ENCODE data around the gene SGK1. TPM values are rescaled to one million over a fixed set of nuclear protein-coding genes. Genes with fewer than 3 reads are reported as not detected.

The SGK1 gene
- polyA plus RNA-seq, 1 donor (not counting 4 experiments of a cell fraction or from before 2014, with no cell fraction given): 156 TPM

GRCh38 chr6:134310817-134311216, 7.1 kb downstream of the SGK1 start:
- H3K27me3 ChIP-seq (ENCODE audit: control insufficient read depth, extremely low read depth, insufficient read depth, low read length): no peaks in the 10 kb centered on the region
- no peaks in the 10 kb centered on the region for H3K9me3 ChIP-seq (ENCODE audit: control insufficient read depth, low read depth, low read length)
- H3K9ac ChIP-seq (ENCODE audit: control insufficient read depth, extremely low read depth, insufficient read depth, low read length): no peak overlapping the region
- H3K4me3 ChIP-seq (ENCODE audit: control insufficient read depth in 2 of 3, extremely low read depth in 1 of 3, insufficient read depth in 2 of 3, low read depth in 1 of 3, low read length in 3 of 3): no peak overlapping the region
- no peaks in the 10 kb centered on the region for H3K9me1 ChIP-seq (ENCODE audit: control insufficient read depth, extremely low read depth, insufficient read depth, low read length)
- no peaks in the 10 kb centered on the region for H3K36me3 ChIP-seq (ENCODE audit: control insufficient read depth in 2 of 2, extremely low read depth in 1 of 2, insufficient read depth in 2 of 2, low read length in 2 of 2)
- H3K4me2 ChIP-seq (ENCODE audit: control insufficient read depth, extremely low read depth, insufficient read depth, low read depth, low read length): no peak overlapping the region
- H2AFZ ChIP-seq (ENCODE audit: control insufficient read depth, low read length): no peak overlapping the region
- TF ChIP-seq EZH2 (IDR thresholded peaks at IDR 0.05; ENCODE audit: low read length): no peak
- TF ChIP-seq, protein P1, sequence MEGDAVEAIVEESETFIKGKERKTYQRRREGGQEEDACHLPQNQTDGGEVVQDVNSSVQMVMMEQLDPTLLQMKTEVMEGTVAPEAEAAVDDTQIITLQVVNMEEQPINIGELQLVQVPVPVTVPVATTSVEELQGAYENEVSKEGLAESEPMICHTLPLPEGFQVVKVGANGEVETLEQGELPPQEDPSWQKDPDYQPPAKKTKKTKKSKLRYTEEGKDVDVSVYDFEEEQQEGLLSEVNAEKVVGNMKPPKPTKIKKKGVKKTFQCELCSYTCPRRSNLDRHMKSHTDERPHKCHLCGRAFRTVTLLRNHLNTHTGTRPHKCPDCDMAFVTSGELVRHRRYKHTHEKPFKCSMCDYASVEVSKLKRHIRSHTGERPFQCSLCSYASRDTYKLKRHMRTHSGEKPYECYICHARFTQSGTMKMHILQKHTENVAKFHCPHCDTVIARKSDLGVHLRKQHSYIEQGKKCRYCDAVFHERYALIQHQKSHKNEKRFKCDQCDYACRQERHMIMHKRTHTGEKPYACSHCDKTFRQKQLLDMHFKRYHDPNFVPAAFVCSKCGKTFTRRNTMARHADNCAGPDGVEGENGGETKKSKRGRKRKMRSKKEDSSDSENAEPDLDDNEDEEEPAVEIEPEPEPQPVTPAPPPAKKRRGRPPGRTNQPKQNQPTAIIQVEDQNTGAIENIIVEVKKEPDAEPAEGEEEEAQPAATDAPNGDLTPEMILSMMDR (optimal IDR thresholded peaks at IDR 0.05 in 1 of 3, IDR thresholded peaks at IDR 0.05 in 1 of 3, conservative IDR thresholded peaks at IDR 0.05 in 1 of 3; ENCODE audit: extremely low read depth in 1 of 3, insufficient read depth in 2 of 3, low read length in 3 of 3): no peak
- FAIRE-seq (no peak), DNase-seq (ENCODE audit: low read depth, low spot score) (no peak)
- dilution Hi-C loops (cut with MboI; ENCODE audit: extremely low pct_ligation_motif_present, low sequenced_read_pairs): no loop called here
- H3K4me1 ChIP-seq (ENCODE audit: control insufficient read depth, extremely low read depth, insufficient read depth, low read length): no peaks in the 10 kb centered on the region
- no peaks in the 10 kb centered on the region for H3K79me2 ChIP-seq (ENCODE audit: control insufficient read depth, insufficient read depth, low read length)
- no peaks in the 10 kb centered on the region for H4K20me1 ChIP-seq (ENCODE audit: control insufficient read depth, extremely low read depth, insufficient read depth, low read length)
- no peak overlapping the region for H3K27ac ChIP-seq (ENCODE audit: control insufficient read depth, insufficient read depth, low read length)

- Histone ChIP-seq H3K4me1 (ENCODE audit: control insufficient read depth, extremely low read depth, insufficient read depth, low read length) (no peaks in the 10 kb centered on the region), H3K27me3 (ENCODE audit: control insufficient read depth, extremely low read depth, insufficient read depth, low read length) (no peaks in the 10 kb centered on the region), H2AFZ (ENCODE audit: control insufficient read depth, low read length) (no peak overlapping the region), H3K36me3 (ENCODE audit: control insufficient read depth in 2 of 2, extremely low read depth in 1 of 2, insufficient read depth in 2 of 2, low read length in 2 of 2) (no peaks in the 10 kb centered on the region), H4K20me1 (ENCODE audit: control insufficient read depth, extremely low read depth, insufficient read depth, low read length) (no peaks in the 10 kb centered on the region), H3K9me3 (ENCODE audit: control insufficient read depth, low read depth, low read length) (no peaks in the 10 kb centered on the region), H3K4me3 (ENCODE audit: control insufficient read depth in 2 of 3, extremely low read depth in 1 of 3, insufficient read depth in 2 of 3, low read depth in 1 of 3, low read length in 3 of 3) (no peak overlapping the region), H3K9me1 (ENCODE audit: control insufficient read depth, extremely low read depth, insufficient read depth, low read length) (no peaks in the 10 kb centered on the region), H3K4me2 (ENCODE audit: control insufficient read depth, extremely low read depth, insufficient read depth, low read depth, low read length) (no peak overlapping the region), H3K9ac (ENCODE audit: control insufficient read depth, extremely low read depth, insufficient read depth, low read length) (no peak overlapping the region), H3K27ac (ENCODE audit: control insufficient read depth, insufficient read depth, low read length) (no peak overlapping the region), H3K79me2 (ENCODE audit: control insufficient read depth, insufficient read depth, low read length) (no peaks in the 10 kb centered on the region)
- DNase-seq (ENCODE audit: low read depth, low spot score): no peak
- FAIRE-seq: no peak
- dilution Hi-C loops (cut with MboI; ENCODE audit: extremely low pct_ligation_motif_present, low sequenced_read_pairs): no loop called here
- TF ChIP-seq, protein P1 (optimal IDR thresholded peaks at IDR 0.05 in 1 of 3, IDR thresholded peaks at IDR 0.05 in 1 of 3, conservative IDR thresholded peaks at IDR 0.05 in 1 of 3; ENCODE audit: extremely low read depth in 1 of 3, insufficient read depth in 2 of 3, low read length in 3 of 3): no peak
- no peak for TF ChIP-seq EZH2 (IDR thresholded peaks at IDR 0.05; ENCODE audit: low read length)
Observed at GRCh38 chr6:134309983-134310605, 7.8 kb downstream of the SGK1 start.

All from keratinocyte (primary cell).